COLO668 (cell line): Measurements from ENCODE around the gene RAB40A.
"Not testable (repeated sequence)": the region's sequence is repeated elsewhere in the genome, so short reads cannot be mapped to it uniquely, and the experiment has no call there.

ENCODE experiments used
- DNase-seq: peaks from one replicate; lab custom pipeline; 2025; ENCODE audit not compliant: unreplicated experiment; lab: John Stamatoyannopoulos, UW

RAB40A gene

GRCh38 chrX:103464774-103465117, 54.5 kb downstream of the RAB40A start:
- peak; percentile 17 for DNase-seq

DNA sequence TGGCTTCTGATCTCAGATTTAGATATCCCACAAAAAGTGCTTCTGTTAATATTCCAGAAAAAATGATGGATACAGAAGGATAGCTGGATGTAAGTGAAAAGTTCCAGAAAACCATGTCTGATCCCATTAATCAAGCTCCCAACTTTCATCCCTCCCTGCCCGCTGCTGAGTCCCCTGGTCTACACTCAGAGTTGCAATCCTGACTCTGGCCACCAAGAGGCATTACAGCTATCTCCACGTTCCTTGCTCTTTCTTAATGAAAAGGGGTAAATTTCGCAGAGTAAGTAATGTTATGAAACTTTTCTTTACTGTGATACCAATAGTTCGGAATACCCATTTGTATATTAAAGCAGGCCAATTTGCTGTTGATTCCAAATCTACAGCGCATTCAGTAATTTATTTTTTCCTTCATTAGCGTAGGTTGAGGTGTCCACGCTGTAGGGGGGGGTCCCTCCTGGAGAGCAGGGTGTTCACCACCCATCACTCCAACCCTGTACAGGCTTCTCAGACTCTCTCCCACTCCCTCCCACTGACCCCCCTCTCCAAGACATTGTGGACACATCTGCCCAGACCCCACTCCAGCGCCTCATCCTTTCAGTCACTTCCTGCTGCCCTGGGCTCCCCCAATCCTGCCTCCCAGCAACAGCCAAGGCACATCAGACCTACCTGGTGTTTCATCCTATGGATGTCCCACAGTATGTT, 55.1 kb downstream of the RAB40A start:
- DNase-seq = no peak

DNA sequence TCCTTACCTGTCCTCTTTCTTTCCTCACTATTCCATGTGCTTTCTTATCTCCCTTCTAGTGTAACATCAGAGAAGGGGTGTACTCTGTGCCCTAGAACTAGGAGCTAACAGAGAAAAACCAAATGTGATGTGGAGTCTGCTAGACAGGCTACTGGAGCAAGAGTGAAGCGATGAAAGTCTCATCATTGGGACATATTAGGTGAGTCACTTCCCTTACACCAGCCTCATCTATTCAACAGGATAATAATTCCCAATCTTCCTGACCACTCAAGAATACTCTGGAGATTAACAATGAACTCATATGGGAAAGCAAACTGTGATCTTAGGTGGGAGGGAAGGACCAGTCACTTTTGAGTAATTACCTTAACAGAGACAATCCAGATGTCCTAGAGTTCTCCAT, 58.1 kb downstream of the RAB40A start:
- DNase-seq = no peak

DNA sequence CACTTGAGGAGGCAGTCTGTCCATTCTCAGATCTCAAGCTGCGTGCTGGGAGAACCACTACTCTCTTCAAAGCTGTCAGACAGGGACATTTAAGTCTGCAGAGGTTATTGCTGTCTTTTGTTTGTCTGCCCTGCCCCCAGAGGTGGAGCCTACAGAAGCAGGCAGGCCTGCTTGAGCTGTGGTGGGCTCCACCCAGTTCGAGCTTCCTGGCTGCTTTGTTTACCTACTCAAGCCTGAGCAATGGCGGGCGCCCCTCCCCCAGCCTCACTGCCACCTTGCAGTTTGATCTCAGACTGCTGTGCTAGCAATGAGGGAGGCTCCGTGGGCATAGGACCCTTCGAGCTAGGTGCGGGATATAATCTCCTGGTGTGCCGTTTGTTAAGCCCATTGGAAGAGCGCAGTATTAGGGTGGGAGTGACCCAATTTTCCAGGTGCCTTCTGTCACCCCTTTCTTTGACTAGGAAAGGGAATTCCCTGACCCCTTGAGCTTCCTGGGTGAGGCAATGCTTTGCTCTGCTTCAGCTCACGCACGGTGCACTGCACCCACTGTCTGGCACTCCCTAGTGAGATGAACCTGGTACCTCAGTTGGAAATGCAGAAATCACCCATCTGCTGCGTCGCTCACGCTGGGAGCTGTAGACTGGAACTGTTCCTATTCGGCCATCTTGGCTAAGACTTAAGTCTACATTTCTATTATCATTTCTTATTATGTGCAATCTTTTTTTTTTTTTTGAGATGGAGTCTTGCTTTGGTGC, 59.1 kb downstream of the RAB40A start:
- not testable (repeated sequence) for DNase-seq

DNA sequence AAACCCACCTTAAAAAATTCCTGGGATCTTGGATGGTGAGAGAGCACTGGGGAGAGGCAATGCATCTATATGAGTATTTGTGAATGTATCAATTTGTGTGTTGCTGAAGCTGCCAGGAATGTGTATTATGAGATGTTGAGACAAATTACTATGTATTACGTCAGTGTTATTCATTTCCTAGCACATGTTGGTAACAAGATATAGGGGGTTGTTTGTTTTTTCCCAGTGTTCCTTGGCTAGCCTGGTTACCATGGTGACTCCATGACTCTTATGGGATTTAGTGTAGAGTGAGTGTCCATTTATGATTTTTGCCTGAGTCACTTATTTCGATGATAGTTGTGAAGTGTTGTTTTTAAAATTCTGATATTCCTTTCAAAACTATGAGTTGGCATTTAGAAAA, 65.6 kb downstream of the RAB40A start:
- DNase-seq = no peak
